ENCODE data around the gene BAIAP2L1. TPM values are rescaled to one million over a fixed set of nuclear protein-coding genes. Genes with fewer than 3 reads are reported as not detected.

Gene BAIAP2L1
- total and polyA plus RNA-seq, 9 of the 15 experiments (the other 6 are each of a cell fraction or from before 2014, with no cell fraction given) = 4.2 to 29.8 (median 15.5) TPM

DNA sequence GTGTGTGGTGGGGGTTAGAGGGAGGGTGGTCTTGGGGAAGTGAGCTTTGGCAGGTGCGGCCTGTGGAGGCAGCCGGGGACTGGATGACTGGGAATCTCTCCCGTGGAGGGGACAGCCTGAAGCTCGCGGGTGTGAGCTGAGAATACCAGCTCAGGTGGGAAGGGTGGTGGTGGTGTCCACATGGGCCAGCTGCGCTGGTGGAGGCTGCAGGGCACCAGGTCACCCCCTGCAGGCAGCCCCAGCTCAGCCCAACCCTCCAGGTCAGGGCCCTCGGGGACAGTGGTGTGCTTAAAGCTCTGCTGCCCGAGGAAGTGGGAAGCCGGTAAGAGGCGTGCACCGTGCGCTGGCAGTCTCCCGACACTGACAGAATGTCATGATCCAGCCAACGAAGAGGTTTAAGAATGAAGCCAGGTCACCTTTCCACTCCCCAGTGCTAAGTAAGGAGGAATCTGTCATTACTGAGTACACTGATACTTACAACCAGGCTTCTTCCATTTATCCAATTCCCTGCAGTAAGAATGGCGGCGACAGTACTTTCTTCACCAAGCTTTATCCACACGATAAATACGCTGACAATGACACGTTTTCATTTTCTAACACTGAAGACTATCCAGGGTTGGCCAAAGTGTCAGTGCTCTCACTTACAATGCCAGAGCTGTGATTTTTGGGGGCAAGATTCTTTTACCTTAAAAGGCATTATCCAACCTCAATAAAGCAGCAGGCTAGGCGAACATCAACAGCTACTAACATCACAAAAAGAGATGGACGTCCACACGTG, 99.0 kb downstream of the BAIAP2L1 start:
- FAIRE-seq (no peak), ATAC-seq (no peak), DNase-seq (ENCODE audit: extremely low read depth in 1 of 4, low spot score in 3 of 4) (no peak)
- Histone ChIP-seq H3K27ac (ENCODE audit: extremely low read depth, low read depth, low read length) (no peak overlapping the region), H2AFZ (ENCODE audit: low read depth, low read length) (no peak overlapping the region), H3K4me3 (no peak overlapping the region), H3K27me3 (ENCODE audit: control insufficient read depth in 2 of 2, insufficient read depth in 2 of 2, low read length in 2 of 2) (peaks cover 3 to 34% of the 10 kb centered on the region in 2 experiments; a peak in 3 of 5 replicates), H3K79me2 (ENCODE audit: control insufficient read depth, insufficient read depth, low read length) (no peaks in the 10 kb centered on the region), H3K9me3 (replicated peaks; ENCODE audit: control insufficient read depth, insufficient read depth, low read depth, low read length) (no peaks in the 10 kb centered on the region), H4K20me1 (replicated peaks; ENCODE audit: control insufficient read depth, insufficient read depth, low read length) (peaks cover 5% of the 10 kb centered on the region), H3K9me1 (ENCODE audit: control insufficient read depth, insufficient read depth, low read length) (no peaks in the 10 kb centered on the region), H3K4me1 (replicated peaks in 1 of 2; ENCODE audit: control insufficient read depth in 2 of 2, insufficient read depth in 2 of 2, low read length in 2 of 2) (peaks cover 0 to 28% of the 10 kb centered on the region in 2 experiments; a peak in 3 of 5 replicates), H3K4me2 (ENCODE audit: insufficient read depth, low read length) (no peak overlapping the region), H3K36me3 (ENCODE audit: control insufficient read depth, insufficient read depth, low read length) (peaks cover 27% of the 10 kb centered on the region), H3K9ac (ENCODE audit: insufficient read depth in 1 of 2, low read depth in 2 of 2, low read length in 2 of 2) (no peak overlapping the region)
- TF ChIP-seq ZNF316 (IDR thresholded peaks at IDR 0.05) = peak; percentile 26; the same call in 1 of the 2 replicates
- TF ChIP-seq KDM1A (IDR thresholded peaks at IDR 0.05) = no peak
- TF ChIP-seq, protein P1, sequence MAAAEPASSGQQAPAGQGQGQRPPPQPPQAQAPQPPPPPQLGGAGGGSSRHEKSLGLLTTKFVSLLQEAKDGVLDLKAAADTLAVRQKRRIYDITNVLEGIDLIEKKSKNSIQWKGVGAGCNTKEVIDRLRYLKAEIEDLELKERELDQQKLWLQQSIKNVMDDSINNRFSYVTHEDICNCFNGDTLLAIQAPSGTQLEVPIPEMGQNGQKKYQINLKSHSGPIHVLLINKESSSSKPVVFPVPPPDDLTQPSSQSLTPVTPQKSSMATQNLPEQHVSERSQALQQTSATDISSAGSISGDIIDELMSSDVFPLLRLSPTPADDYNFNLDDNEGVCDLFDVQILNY (CRISPR knock-in tag; IDR thresholded peaks at IDR 0.05) = no peak
- no peak for TF ChIP-seq CEBPB (tag; IDR thresholded peaks at IDR 0.05)
- no TSS peak for BruUV-seq (replicated peaks)
- intact Hi-C loops (cut with micrococcal nuclease) = no loop called here
- ChIA-PET CTCF (ENCODE audit: low intra/inter-chr PET ratio) (no interaction called here), POLR2A (interaction anchor here (1.1 to 1.8 kb wide), 4 partner anchors 10 to 24 kb away, joined by 3 to 4 read pairs (median 4); no protein-coding TSS in a partner anchor)
- in situ Hi-C loops (cut with MboI) = loop anchor here (5.0 kb wide), 1 partner anchor 105 kb away; no protein-coding TSS in a partner anchor
- WGBS (ENCODE audit: insufficient coverage, low coverage, missing lambda C conversion rate) = 46% methylated on average over 21 of the region's 22 CpGs
